AG04450 (cell line): Measurements from ENCODE around the gene SPTA1. TPM values are rescaled to one million over a fixed set of nuclear protein-coding genes. Genes with fewer than 3 reads are reported as not detected.

ENCODE experiments used
- CTCF ChIA-PET: fragments of 300-600, 350-600 bp; formaldehyde crosslinking; extraction: SDS; loops from one replicate; lab custom pipeline; 2022; ENCODE audit warnings: antibody characterized with exemption, inconsistent platforms; lab: Charles Lee
- POLR2A ChIA-PET: fragments of 350-600 bp; formaldehyde crosslinking; extraction: SDS; loops from one replicate; lab custom pipeline; 2021; ENCODE audit warnings: antibody characterized with exemption, inconsistent platforms; lab: Yijun Ruan, JAX
- DNase-seq: peaks from one replicate; pipeline ENCODE4 v3.0.0-alpha.2; 2011; ENCODE audit warnings: low read depth, low spot score
- H3K27ac ChIP-seq: one replicate; pipeline ENCODE4 v1.5.1; 2012; ENCODE audit warnings: low read depth, low read length, control low read depth
- H3K27me3 ChIP-seq: one replicate; pipeline ENCODE4 v1.6.0; 2012; ENCODE audit warnings: low read length; ENCODE audit not compliant: control insufficient read depth, insufficient read depth
- H3K4me3 ChIP-seq: 2 replicates; pipeline ENCODE4 v1.5.1; 2011; ENCODE audit warnings: mild to moderate bottlenecking, low read depth, low read length, control low read depth
- H3K9me3 ChIP-seq: 2 replicates; pipeline ENCODE4 v1.5.1; 2012; ENCODE audit warnings: low read length; ENCODE audit not compliant: control insufficient read depth, insufficient read depth
- CTCF ChIP-seq: IDR thresholded peaks from 2 replicates; pipeline ENCODE4 v1.5.1; 2011; ENCODE audit warnings: low read depth, low read length, control low read depth, inconsistent platforms
- polyA plus RNA-seq: library from polyadenylated mRNA; depleted of rRNA; stranded (reverse); fragments of >200 nt; gene quantifications from 2 replicates; pipeline ENCODE4 v1.2.3, GENCODE V29; 2011; rRNA removed

The SPTA1 gene
- polyA plus RNA-seq, 1 experiment, result not detected

- no peak for TF ChIP-seq CTCF
- H3K4me3 ChIP-seq, result no peak within 1 kb of the TSS
- ChIA-PET CTCF (no interaction called here), POLR2A (no interaction called here)
- no peak within 1 kb of the TSS for H3K27ac ChIP-seq
- H3K27me3 ChIP-seq, result no peaks in the 10 kb centered on the region
- no peaks in the 10 kb centered on the region for H3K9me3 ChIP-seq
- DNase-seq, result no peak
Observed at GRCh38 chr1:158570480-158570879, 116.0 kb downstream of the SPTA1 start, which contains the start of gene OR6P1. Gene OR6P1 (minus strand): TSS chr1:158570580. CDS start chr1:158563604, 6,976 bp downstream.

GRCh38 chr1:158564608-158565007 lies 121.9 kb downstream of the SPTA1 start:
- ChIA-PET POLR2A (no interaction called here), CTCF (no interaction called here)

GRCh38 chr1:158563853-158564252 lies 122.7 kb downstream of the SPTA1 start:
- H3K27ac ChIP-seq, result no peak overlapping the region
- no peak for DNase-seq
- TF ChIP-seq CTCF, result no peak
- ChIA-PET POLR2A (no interaction called here), CTCF (interaction anchor here (0.7 kb wide), 1 partner anchor 1033 kb away, joined by 3 read pairs; no protein-coding TSS in a partner anchor)
- no peak overlapping the region for H3K4me3 ChIP-seq
- no peaks in the 10 kb centered on the region for H3K27me3 ChIP-seq
- no peaks in the 10 kb centered on the region for H3K9me3 ChIP-seq

More at GRCh38 chr1:158564608-158565007, 121.9 kb downstream of the SPTA1 start:
- H3K4me3 ChIP-seq, result no peak overlapping the region
- no peaks in the 10 kb centered on the region for H3K9me3 ChIP-seq
- no peak overlapping the region for H3K27ac ChIP-seq
- no peak for DNase-seq
- H3K27me3 ChIP-seq, result no peaks in the 10 kb centered on the region
- TF ChIP-seq CTCF, result no peak

Other genes with a start within 250 kb of the SPTA1 start
- gene OR10K1, start 224.9 kb downstream of the SPTA1 start, polyA plus RNA-seq, result not detected in 2 replicates
- gene OR10R2, start 214.5 kb downstream of the SPTA1 start, polyA plus RNA-seq, result not detected in 2 replicates
- gene OR6Y1, start 132.3 kb downstream of the SPTA1 start, polyA plus RNA-seq, result not detected in 2 replicates
- not detected in 2 replicates for gene OR6P1, start 116.1 kb downstream of the SPTA1 start, polyA plus RNA-seq
- gene OR10X1, start 106.8 kb downstream of the SPTA1 start, polyA plus RNA-seq, result not detected in 2 replicates
- not detected in 2 replicates for gene OR10Z1, start 81.4 kb downstream of the SPTA1 start, polyA plus RNA-seq
- gene OR6K2, start 13.9 kb upstream of the SPTA1 start, polyA plus RNA-seq, result not detected in 2 replicates
- gene OR6K3, start 34.0 kb upstream of the SPTA1 start, polyA plus RNA-seq, result not detected in 2 replicates
- gene OR6K6, start 68.0 kb upstream of the SPTA1 start, polyA plus RNA-seq, result not detected in 2 replicates
- gene OR6N1, start 85.5 kb upstream of the SPTA1 start, polyA plus RNA-seq, result not detected in 2 replicates
- gene OR6N2, start 94.5 kb upstream of the SPTA1 start, polyA plus RNA-seq, result not detected in 2 replicates
- not detected in 2 replicates for gene MNDA, start 144.6 kb upstream of the SPTA1 start, polyA plus RNA-seq
- not detected in 2 replicates for gene PYHIN1, start 244.8 kb upstream of the SPTA1 start, polyA plus RNA-seq